Astrocyte (in vitro differentiated cells and primary cell): ENCODE results near the gene AJAP1. TPM values are rescaled to one million over a fixed set of nuclear protein-coding genes. Genes with fewer than 3 reads are reported as not detected.

Source experiments
- DNase-seq: peaks from one replicate; pipeline ENCODE4 v3.0.0-alpha.2; 2010; ENCODE audit warnings: low read depth
- FAIRE-seq: peaks from 2 replicates; lab custom pipeline; 2011; peaks lifted over from hg19 to GRCh38; lab: Jason Lieb, UNC
- H2AFZ ChIP-seq: 2 replicates; pipeline ENCODE4 v1.6.0; 2012; ENCODE audit warnings: low read depth, low read length, inconsistent platforms
- H3K27ac ChIP-seq: 2 replicates; pipeline ENCODE4 v1.5.1; 2011; ENCODE audit warnings: low read depth, low read length, inconsistent platforms
- H3K27me3 ChIP-seq: 2 replicates; pipeline ENCODE4 v1.6.0; 2011; ENCODE audit warnings: low read length, inconsistent platforms; ENCODE audit not compliant: insufficient read depth
- H3K36me3 ChIP-seq: 2 replicates; pipeline ENCODE4 v1.5.1; 2011; ENCODE audit warnings: low read length, inconsistent platforms; ENCODE audit not compliant: insufficient read depth
- H3K4me1 ChIP-seq: 2 replicates; pipeline ENCODE4 v1.5.1; 2011; ENCODE audit warnings: low read length, inconsistent platforms; ENCODE audit not compliant: insufficient read depth
- H3K4me2 ChIP-seq: 2 replicates; pipeline ENCODE4 v1.6.0; 2012; ENCODE audit warnings: low read length, inconsistent platforms
- H3K4me3 ChIP-seq: 2 replicates; pipeline ENCODE4 v1.5.1; 2011; ENCODE audit warnings: low read depth, mild to moderate bottlenecking, low read length, inconsistent platforms; ENCODE audit not compliant: insufficient read depth
- H3K79me2 ChIP-seq: 2 replicates; pipeline ENCODE4 v1.6.0; 2012; ENCODE audit warnings: mild to moderate bottlenecking, low read length, inconsistent platforms; ENCODE audit not compliant: insufficient read depth
- H3K9ac ChIP-seq: 2 replicates; pipeline ENCODE4 v1.6.0; 2012; ENCODE audit warnings: mild to moderate bottlenecking, low read length, inconsistent platforms
- H3K9me3 ChIP-seq: 2 replicates; pipeline ENCODE4 v1.5.1; 2012; ENCODE audit warnings: low read depth, mild to moderate bottlenecking, low read length, inconsistent platforms; ENCODE audit not compliant: insufficient read depth
- H4K20me1 ChIP-seq: 2 replicates; pipeline ENCODE4 v1.6.0; 2012; ENCODE audit warnings: low read length, inconsistent platforms; ENCODE audit not compliant: insufficient read depth
- H3K27ac Mint-ChIP-seq: one replicate; pipeline ENCODE4 v1.8.0; 2021; ENCODE audit warnings: mild to moderate bottlenecking, mixed read lengths; ENCODE audit not compliant: unreplicated experiment
- H3K27me3 Mint-ChIP-seq: one replicate; pipeline ENCODE4 v1.8.0; 2021; ENCODE audit warnings: low read depth, mixed read lengths; ENCODE audit not compliant: unreplicated experiment
- H3K36me3 Mint-ChIP-seq: one replicate; pipeline ENCODE4 v1.8.0; 2021; ENCODE audit warnings: low read depth, mixed read lengths; ENCODE audit not compliant: unreplicated experiment
- H3K4me1 Mint-ChIP-seq: one replicate; pipeline ENCODE4 v1.8.0; 2021; ENCODE audit warnings: low read depth, mixed read lengths; ENCODE audit not compliant: unreplicated experiment
- H3K4me3 Mint-ChIP-seq: one replicate; pipeline ENCODE4 v1.8.0; 2021; ENCODE audit warnings: mild to moderate bottlenecking, moderate library complexity, mixed read lengths; ENCODE audit not compliant: unreplicated experiment
- H3K9me3 Mint-ChIP-seq: one replicate; pipeline ENCODE4 v1.8.0; 2021; ENCODE audit warnings: mild to moderate bottlenecking, mixed read lengths; ENCODE audit not compliant: unreplicated experiment
- CTCF ChIP-seq: IDR thresholded peaks from 2 replicates; pipeline ENCODE4 v1.5.1; 2011; ENCODE audit warnings: low read depth, mild to moderate bottlenecking, inconsistent platforms, low read length, moderate library complexity; ENCODE audit not compliant: insufficient read depth
- EZH2 ChIP-seq: IDR thresholded peaks from 2 replicates; pipeline ENCODE4 v1.6.1; 2012; ENCODE audit warnings: mild to moderate bottlenecking, low read length, inconsistent platforms; ENCODE audit not compliant: insufficient read depth
- total RNA-seq: library from RNA; stranded (reverse); gene quantifications from 2 replicates; pipeline ENCODE4 v1.2.1, GENCODE V29; 2021

The AJAP1 gene
- total RNA-seq, 1 donor from 2014 or later = 0.34 TPM

GRCh38 chr1:4733446-4734177 lies 79.2 kb downstream of the AJAP1 start:
- Histone ChIP-seq H3K79me2 (no peaks in the 10 kb centered on the region), H3K9ac (no peak overlapping the region), H3K27me3 (no peaks in the 10 kb centered on the region), H3K9me3 (peaks cover 8% of the 10 kb centered on the region), H3K4me2 (no peak overlapping the region), H3K4me1 (no peaks in the 10 kb centered on the region), H3K27ac (no peak overlapping the region), H2AFZ (no peak overlapping the region), H3K4me3 (no peak overlapping the region), H3K36me3 (no peaks in the 10 kb centered on the region), H4K20me1 (no peaks in the 10 kb centered on the region)
- peaks cover 47% of the 10 kb centered on the region for H3K27me3 Mint-ChIP-seq
- H3K36me3 Mint-ChIP-seq = no peaks in the 10 kb centered on the region
- FAIRE-seq (no peak), DNase-seq (no peak)
- no peak overlapping the region for H3K4me3 Mint-ChIP-seq
- no peak for TF ChIP-seq EZH2
- TF ChIP-seq CTCF = no peak
- no peak overlapping the region for H3K27ac Mint-ChIP-seq
- H3K4me1 Mint-ChIP-seq = no peaks in the 10 kb centered on the region
- no peaks in the 10 kb centered on the region for H3K9me3 Mint-ChIP-seq

GRCh38 chr1:4734219-4734618 lies 79.8 kb downstream of the AJAP1 start:
- Histone ChIP-seq H3K36me3 (no peaks in the 10 kb centered on the region), H3K79me2 (no peaks in the 10 kb centered on the region), H3K27me3 (no peaks in the 10 kb centered on the region), H3K4me2 (no peak overlapping the region), H2AFZ (no peak overlapping the region), H3K4me1 (no peaks in the 10 kb centered on the region), H3K27ac (no peak overlapping the region), H3K9ac (no peak overlapping the region), H3K4me3 (no peak overlapping the region), H3K9me3 (peaks cover 14% of the 10 kb centered on the region), H4K20me1 (no peaks in the 10 kb centered on the region)
- no peaks in the 10 kb centered on the region for H3K4me1 Mint-ChIP-seq
- H3K27me3 Mint-ChIP-seq = peaks cover 51% of the 10 kb centered on the region
- no peak for FAIRE-seq
- no peak overlapping the region for H3K27ac Mint-ChIP-seq
- TF ChIP-seq EZH2 (no peak), CTCF (no peak)
- no peaks in the 10 kb centered on the region for H3K36me3 Mint-ChIP-seq
- DNase-seq = no peak
- H3K4me3 Mint-ChIP-seq = no peak overlapping the region
- H3K9me3 Mint-ChIP-seq = no peaks in the 10 kb centered on the region

GRCh38 chr1:4734791-4735190 lies 80.4 kb downstream of the AJAP1 start:
- DNase-seq (no peak), FAIRE-seq (no peak)
- TF ChIP-seq CTCF (no peak), EZH2 (no peak)
- H4K20me1 ChIP-seq = no peaks in the 10 kb centered on the region
- Mint-ChIP-seq H3K9me3 (no peaks in the 10 kb centered on the region), H3K4me3 (no peak overlapping the region), H3K4me1 (peaks cover 2% of the 10 kb centered on the region), H3K27ac (no peak overlapping the region), H3K36me3 (peaks cover 2% of the 10 kb centered on the region), H3K27me3 (peaks cover 47% of the 10 kb centered on the region)
- peaks cover 14% of the 10 kb centered on the region for H3K9me3 ChIP-seq
- no peak overlapping the region for H2AFZ ChIP-seq
- H3K79me2 ChIP-seq = no peaks in the 10 kb centered on the region
- H3K27ac ChIP-seq = no peak overlapping the region
- H3K36me3 ChIP-seq = no peaks in the 10 kb centered on the region
- no peak overlapping the region for H3K9ac ChIP-seq
- no peak overlapping the region for H3K4me2 ChIP-seq
- no peaks in the 10 kb centered on the region for H3K27me3 ChIP-seq
- no peak overlapping the region for H3K4me3 ChIP-seq
- H3K4me1 ChIP-seq = no peaks in the 10 kb centered on the region
